DMS79 treated with DMSO at 0.1 percent for 48 hours (cell line): ENCODE data around the gene HDDC3.

Experiments
- DNase-seq: peaks from one replicate; lab custom pipeline; 2025; lab: John Stamatoyannopoulos, UW

The HDDC3 gene

DNA sequence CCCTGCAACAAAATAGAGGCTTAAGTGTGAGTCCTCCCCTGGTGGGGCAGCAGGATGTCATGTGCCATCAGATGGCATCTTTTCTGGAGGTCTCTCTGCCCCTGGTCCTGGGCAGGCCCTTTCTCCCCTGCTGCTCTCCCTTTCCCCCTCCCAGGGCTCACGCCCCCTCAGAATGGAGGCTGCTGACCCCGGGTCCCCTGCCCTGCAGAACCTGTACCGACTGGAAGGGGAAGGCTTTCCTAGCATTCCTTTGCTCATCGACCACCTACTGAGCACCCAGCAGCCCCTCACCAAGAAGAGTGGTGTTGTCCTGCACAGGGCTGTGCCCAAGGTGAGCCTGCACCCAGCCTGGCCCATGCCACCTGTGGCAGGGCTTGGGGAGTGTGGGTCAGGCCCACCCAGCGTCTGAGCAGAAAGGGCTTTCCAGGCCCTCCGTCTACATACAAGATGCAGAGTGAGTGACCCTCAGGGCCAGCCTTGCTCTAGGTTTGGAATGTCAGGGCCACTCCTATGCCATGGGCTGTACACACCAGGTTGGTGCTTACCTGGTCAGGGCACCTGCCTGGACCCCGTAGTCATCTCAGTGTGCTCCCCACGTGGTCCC is 40.9 kb downstream of the HDDC3 start:
- DNase-seq: no peak

DNA sequence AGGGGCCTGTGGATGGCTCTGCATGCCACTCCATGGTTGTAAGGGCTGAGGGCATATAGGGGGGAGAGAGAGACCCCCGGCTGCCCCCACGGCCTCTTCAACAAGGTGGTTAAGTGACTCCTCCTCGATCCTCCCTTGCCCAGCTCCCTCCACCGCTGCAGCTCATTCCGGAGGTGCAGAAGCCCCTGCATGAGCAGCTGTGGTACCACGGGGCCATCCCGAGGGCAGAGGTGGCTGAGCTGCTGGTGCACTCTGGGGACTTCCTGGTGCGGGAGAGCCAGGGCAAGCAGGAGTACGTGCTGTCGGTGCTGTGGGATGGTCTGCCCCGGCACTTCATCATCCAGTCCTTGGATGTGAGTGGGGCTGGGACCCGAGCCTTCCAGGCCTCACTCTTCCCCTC is 41.5 kb downstream of the HDDC3 start:
- no peak for DNase-seq

DNA sequence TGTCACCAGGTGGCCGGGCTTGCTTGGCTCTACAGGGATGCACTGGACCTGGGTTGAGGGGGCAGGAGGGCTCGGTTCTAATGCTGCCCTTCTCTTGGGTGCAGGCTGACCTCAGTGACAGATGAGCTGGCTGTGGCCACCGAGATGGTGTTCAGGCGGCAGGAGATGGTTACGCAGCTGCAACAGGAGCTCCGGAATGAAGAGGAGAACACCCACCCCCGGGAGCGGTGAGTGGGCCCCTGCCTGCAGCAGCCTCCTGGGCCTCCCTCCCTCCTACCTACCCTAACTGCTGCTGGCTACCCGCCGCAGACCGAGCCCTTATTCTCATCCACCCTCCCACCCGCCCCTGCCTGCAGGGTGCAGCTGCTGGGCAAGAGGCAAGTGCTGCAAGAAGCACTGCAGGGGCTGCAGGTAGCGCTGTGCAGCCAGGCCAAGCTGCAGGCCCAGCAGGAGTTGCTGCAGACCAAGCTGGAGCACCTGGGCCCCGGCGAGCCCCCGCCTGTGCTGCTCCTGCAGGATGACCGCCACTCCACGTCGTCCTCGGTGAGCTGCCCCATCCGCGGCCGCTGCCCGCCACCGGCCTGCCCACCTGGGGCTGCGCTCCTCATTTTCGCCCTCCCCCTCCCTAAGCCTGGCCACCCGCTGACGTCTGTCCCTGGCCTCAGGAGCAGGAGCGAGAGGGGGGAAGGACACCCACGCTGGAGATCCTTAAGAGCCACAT is 42.5 kb downstream of the HDDC3 start:
- no peak for DNase-seq

DNA sequence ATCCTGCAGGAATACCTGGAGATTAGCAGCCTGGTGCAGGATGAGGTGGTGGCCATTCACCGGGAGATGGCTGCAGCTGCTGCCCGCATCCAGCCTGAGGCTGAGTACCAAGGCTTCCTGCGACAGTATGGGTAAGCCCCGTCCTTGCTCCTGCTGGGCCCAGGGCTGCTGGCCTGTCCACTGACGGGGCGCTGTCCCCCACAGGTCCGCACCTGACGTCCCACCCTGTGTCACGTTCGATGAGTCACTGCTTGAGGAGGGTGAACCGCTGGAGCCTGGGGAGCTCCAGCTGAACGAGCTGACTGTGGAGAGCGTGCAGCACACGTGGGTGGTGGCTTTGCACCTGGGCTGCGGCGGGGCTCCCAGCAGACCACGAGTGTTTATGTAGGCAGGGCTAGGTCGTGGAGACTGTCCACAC is 43.0 kb downstream of the HDDC3 start:
- no peak for DNase-seq

DNA sequence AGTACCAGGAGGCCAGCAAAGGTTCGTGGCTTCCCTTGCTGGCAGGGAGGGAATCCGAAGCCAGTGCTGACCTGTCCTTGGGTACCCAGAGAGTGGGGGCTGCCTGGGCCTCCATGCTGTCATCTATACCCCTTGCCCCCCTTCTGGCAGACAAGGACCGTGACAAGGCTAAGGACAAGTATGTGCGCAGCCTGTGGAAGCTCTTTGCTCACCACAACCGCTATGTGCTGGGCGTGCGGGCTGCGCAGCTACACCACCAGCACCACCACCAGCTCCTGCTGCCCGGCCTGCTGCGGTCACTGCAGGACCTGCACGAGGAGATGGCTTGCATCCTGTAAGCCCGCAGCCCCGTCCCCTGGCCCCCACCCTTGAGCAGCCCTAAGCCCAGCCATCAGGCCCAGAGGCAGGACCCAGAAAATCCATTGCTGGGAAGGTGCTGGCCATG is 45.3 kb downstream of the HDDC3 start:
- DNase-seq: no peak

DNA sequence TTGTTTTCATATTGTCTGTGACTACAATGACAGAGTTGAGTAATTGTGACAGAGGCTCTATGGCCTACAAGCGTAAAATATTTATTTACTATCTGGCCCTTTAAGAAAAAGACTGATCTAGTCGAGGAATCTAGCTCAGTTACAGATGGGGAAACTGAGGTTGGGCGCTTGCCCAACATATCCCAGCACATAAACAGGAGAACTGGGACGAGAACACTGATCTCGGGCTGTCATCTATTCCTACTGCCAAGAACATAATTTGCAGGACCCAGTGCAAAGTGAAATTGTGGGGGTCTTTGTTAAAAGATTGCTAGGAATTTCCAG is 46.1 kb downstream of the HDDC3 start:
- no peak for DNase-seq

DNA sequence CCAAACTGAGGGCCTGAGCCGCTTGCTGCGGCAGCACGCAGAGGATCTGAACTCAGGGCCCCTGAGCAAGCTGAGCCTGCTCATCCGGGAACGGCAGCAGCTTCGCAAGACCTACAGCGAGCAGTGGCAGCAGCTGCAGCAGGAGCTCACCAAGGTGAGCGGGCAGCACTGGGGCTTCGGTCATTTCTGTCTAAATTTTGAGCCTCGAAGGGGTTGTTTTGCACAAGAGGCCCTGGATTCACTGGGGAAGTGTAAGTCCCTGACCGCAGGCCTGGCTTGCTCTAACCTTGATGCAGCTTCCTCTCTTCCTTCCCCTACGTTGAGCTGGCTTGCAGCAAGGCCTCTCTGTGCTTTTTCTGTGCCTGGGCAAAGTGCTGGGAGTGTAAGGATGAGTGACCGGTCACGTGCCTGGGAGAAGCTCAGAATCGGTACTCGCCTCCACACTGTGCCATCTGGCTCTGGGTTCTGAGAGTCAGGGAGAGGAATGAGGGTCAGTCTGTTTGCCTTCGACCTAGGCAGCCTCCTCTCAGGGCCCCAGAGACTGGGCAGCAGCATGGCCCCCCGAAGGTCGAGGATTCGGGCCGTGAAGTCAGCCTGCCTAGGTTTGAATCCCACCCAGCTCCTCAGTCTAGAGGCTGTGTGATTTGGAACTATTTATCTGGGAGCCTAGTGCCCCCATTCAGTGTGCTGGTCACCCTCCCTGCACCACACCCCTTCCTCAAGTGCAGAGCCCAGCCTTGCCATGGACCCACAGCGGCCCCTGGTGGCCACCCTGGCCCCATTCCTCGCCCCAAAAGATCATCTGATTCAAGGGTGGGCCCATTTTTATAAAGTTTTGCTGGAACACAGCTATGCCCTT is 46.7 kb downstream of the HDDC3 start:
- DNase-seq: no peak

DNA sequence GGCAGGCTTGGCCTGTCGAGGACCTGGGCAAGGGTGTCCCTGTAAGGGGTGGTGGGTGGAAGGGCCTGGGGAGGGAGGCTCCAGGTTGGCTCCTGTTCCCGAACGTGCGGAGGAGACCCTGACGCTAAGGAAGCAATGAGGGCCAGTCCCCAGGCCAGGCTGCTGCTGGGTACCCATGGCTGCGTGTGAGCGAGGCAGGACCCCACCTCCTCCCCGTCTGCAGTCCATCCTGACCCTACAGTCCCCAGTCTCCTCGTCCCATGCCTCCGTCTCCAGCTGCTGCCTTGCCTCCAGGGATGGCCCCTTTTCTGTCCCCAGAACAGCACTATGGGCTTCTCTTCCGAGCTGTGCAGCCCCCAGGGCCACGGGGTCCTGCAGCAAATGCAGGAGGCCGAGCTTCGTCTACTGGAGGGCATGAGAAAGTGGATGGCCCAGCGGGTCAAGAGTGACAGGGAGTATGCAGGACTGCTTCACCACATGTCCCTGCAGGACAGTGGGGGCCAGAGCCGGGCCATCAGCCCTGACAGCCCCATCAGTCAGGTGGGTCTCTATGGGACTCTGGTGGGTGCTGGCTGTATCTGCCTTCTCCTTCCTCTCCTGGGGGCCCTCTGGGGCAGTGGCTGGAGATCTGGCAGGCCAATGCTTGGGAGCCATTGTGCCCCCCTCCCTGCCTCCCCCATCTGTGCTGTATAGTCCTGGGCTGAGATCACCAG is 47.5 kb downstream of the HDDC3 start:
- no peak for DNase-seq

DNA sequence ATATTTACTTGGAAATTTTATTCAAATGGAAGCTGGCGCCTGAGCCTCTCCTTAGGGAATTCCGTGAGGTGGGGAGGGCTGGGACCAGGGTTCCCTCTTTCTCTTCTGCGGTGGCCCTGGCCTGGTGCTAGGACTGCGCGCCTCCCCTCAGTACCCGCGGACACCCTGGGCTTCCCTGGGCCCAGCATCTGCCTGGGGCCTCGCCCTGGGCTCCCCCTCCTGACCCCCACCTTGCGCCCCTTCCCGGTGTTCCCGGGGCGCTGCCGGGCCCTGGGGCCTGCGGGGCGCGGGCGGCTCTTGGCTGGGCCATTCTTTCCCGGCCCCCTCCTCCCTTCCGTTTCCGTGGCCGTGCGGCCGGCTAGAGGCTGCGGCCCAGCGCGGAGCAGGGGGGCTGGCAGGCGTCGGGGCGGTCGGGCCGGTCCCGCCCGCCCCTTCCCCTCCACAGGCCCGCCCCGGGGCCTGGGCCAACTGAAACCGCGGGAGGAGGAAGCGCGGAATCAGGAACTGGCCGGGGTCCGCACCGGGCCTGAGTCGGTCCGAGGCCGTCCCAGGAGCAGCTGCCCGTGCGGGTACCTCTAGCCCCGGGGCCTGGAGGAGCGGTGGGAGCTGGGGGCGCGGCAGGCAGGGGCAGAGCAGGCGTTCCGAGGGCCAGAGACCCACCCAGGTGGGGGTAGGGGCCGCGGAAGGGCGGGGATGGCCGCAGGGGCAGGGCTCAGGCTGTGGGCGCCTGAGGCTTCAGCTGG is 48.2 kb downstream of the HDDC3 start, which contains the start of gene FES:
FES (plus strand) TSS at position 529 of the 743 bp plus-strand sequence. CDS start 542 bp downstream, outside the sequence.
- DNase-seq: no peak

DNA sequence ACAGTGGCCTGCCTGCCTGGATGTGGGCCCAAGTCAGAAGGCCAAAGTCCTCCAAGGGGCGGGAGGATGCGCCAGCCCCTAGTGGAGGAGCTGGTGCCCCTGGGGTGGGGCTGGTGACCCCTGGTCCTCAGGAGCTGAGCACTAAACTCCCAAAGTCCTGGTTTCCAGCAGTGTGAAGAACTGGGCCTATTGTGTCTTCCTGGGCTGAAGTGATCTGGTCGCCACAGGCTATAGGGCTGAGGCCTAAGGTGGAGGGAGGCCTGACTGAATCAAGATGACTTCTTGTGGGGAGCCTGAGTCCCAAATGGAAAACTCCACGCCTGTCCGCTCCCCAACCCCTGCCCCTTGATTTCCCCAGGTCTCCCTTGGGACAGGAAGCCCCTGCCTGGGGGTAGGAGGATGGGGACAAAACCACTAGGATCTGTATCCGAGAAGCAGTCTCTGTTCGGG is 48.8 kb downstream of the HDDC3 start:
- DNase-seq: no peak

DNA sequence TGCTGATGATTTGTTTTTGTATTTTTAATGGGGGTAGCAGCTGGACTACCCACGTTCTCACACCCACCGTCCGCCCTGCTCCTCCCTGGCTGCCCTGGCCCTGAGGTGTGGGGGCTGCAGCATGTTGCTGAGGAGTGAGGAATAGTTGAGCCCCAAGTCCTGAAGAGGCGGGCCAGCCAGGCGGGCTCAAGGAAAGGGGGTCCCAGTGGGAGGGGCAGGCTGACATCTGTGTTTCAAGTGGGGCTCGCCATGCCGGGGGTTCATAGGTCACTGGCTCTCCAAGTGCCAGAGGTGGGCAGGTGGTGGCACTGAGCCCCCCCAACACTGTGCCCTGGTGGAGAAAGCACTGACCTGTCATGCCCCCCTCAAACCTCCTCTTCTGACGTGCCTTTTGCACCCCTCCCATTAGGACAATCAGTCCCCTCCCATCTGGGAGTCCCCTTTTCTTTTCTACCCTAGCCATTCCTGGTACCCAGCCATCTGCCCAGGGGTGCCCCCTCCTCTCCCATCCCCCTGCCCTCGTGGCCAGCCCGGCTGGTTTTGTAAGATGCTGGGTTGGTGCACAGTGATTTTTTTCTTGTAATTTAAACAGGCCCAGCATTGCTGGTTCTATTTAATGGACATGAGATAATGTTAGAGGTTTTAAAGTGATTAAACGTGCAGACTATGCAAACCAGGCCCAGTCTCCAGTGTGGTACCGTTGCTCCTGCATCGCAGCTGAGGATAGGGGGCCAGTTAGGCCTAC is 49.4 kb downstream of the HDDC3 start:
- DNase-seq: no peak

DNA sequence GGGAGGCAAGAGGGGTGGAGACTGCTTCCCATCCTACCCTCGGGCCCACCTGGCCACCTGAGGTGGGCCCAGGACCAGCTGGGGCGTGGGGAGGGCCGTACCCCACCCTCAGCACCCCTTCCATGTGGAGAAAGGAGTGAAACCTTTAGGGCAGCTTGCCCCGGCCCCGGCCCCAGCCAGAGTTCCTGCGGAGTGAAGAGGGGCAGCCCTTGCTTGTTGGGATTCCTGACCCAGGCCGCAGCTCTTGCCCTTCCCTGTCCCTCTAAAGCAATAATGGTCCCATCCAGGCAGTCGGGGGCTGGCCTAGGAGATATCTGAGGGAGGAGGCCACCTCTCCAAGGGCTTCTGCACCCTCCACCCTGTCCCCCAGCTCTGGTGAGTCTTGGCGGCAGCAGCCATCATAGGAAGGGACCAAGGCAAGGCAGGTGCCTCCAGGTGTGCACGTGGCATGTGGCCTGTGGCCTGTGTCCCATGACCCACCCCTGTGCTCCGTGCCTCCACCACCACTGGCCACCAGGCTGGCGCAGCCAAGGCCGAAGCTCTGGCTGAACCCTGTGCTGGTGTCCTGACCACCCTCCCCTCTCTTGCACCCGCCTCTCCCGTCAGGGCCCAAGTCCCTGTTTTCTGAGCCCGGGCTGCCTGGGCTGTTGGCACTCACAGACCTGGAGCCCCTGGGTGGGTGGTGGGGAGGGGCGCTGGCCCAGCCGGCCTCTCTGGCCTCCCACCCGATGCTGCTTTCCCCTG is 50.2 kb downstream of the HDDC3 start:
- no peak for DNase-seq

DNA sequence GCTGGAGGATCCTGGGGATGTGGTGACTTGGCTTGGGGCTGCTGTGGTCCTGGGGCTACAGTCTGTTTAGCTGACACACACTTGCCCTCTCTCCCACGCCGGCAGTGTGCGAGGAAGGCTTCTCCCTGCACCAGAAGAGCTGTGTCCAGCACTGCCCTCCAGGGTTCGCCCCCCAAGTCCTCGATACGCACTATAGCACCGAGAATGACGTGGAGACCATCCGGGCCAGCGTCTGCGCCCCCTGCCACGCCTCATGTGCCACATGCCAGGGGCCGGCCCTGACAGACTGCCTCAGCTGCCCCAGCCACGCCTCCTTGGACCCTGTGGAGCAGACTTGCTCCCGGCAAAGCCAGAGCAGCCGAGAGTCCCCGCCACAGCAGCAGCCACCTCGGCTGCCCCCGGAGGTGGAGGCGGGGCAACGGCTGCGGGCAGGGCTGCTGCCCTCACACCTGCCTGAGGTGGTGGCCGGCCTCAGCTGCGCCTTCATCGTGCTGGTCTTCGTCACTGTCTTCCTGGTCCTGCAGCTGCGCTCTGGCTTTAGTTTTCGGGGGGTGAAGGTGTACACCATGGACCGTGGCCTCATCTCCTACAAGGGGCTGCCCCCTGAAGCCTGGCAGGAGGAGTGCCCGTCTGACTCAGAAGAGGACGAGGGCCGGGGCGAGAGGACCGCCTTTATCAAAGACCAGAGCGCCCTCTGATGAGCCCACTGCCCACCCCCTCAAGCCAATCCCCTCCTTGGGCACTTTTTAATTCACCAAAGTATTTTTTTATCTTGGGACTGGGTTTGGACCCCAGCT is 51.0 kb downstream of the HDDC3 start:
- no peak for DNase-seq

DNA sequence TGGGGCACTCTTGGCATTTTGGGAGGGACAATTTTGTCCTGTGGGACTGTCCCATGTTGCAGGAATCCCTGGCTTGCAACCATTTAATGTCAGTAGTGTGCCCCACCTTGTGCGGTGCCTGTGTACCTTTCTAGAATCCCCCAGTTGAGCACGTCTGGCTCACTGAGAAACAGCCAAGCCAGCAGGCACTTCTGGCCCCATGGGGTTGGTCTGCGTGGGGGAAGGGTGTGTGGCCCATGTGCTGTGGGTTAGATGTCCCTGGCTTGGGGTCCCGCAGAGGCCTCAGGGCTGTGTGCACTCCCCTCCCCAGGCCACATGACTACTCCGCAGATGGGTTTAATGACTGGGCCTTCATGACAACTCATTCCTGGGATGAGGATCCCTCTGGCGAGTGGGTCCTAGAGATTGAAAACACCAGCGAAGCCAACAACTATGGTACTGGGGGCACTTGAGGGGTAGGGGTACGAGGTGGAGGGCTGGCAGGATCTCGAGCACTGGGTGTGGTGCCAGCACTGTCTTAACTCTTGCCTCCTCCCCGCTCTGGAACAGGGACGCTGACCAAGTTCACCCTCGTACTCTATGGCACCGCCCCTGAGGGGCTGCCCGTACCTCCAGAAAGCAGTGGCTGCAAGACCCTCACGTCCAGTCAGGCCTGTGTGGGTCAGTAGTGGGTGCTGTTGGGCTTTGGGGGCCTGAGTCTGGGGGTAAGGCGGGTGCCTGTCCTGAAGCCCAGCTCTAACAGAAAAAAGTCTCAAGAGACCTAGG is 51.8 kb downstream of the HDDC3 start:
- no peak for DNase-seq
